Upper lobe of right lung (tissue), 1 donor: ENCODE data around the gene PRKCB. TPM values are rescaled to one million over a fixed set of nuclear protein-coding genes. Genes with fewer than 3 reads are reported as not detected.

Experiments
- ATAC-seq: fragments of 200-7000 bp; cut with Tn5 transposase; one replicate; pipeline ENCODE4 v1.9.1; 2020; ENCODE audit warnings: mild to moderate bottlenecking, moderate library complexity
- DNase-seq: peaks from one replicate; pipeline ENCODE4 v3.0.0-alpha.2; 2020
- H3K27ac ChIP-seq: fragments of 200-600 bp; one replicate; pipeline ENCODE4 v1.8.0; 2022
- H3K27me3 ChIP-seq: fragments of 200-600 bp; one replicate; pipeline ENCODE4 v1.8.0; 2022; ENCODE audit warnings: mild to moderate bottlenecking
- H3K36me3 ChIP-seq: fragments of 200-600 bp; one replicate; pipeline ENCODE4 v1.8.0; 2022
- H3K4me1 ChIP-seq: fragments of 200-600 bp; one replicate; pipeline ENCODE4 v1.8.0; 2022
- H3K4me3 ChIP-seq: fragments of 200-600 bp; one replicate; pipeline ENCODE4 v1.8.0; 2022; ENCODE audit warnings: mild to moderate bottlenecking
- H3K9me3 ChIP-seq: fragments of 200-600 bp; one replicate; pipeline ENCODE4 v1.8.0; 2022
- CTCF ChIP-seq: fragments of 200-600 bp; IDR thresholded peaks from one replicate; pipeline ENCODE4 v1.8.0; 2022; ENCODE audit warnings: antibody characterized with exemption
- intact Hi-C: fragments of 100-400 bp; cut with DNase I; formaldehyde crosslinking; loops from one replicate; pipeline ENCODE4 v1.11.0; 2022
- total RNA-seq: library from RNA; stranded (reverse); fragmentation: NEBNext Ultra II Directional; extraction: Animal tissue kit (Norgen Biotek cat#: 25700); gene quantifications from one replicate; pipeline ENCODE4 v1.2.1, GENCODE V29; 2021
- donor health status: DM: no; HTN: yes; CAD: no; lungs with severe emphysema.

The PRKCB gene
- total RNA-seq, 1 donor from 2014 or later = 25.2 TPM

- intact Hi-C loops = no loop called here
- Histone ChIP-seq H3K36me3 (no peaks in the 10 kb centered on the region), H3K4me3 (no peak overlapping the region), H3K4me1 (peaks cover 4% of the 10 kb centered on the region), H3K27ac (no peak overlapping the region), H3K9me3 (no peaks in the 10 kb centered on the region), H3K27me3 (no peaks in the 10 kb centered on the region)
- TF ChIP-seq CTCF = peak; percentile 67
- DNase-seq (peak; percentile 86), ATAC-seq (peak; percentile 94)
These were observed 34.4 kb upstream of the PRKCB start for GRCh38 chr16:23801378-23801777.

- Histone ChIP-seq H3K4me1 (peaks cover 4% of the 10 kb centered on the region), H3K27ac (no peak overlapping the region), H3K9me3 (no peaks in the 10 kb centered on the region), H3K27me3 (no peaks in the 10 kb centered on the region), H3K36me3 (no peaks in the 10 kb centered on the region), H3K4me3 (no peak overlapping the region)
- intact Hi-C loops = no loop called here
- no peak for ATAC-seq
- no peak for TF ChIP-seq CTCF
- no peak for DNase-seq
These were observed 33.0 kb upstream of the PRKCB start for GRCh38 chr16:23802776-23803175.

- Histone ChIP-seq H3K9me3 (no peaks in the 10 kb centered on the region), H3K4me3 (no peak overlapping the region), H3K36me3 (no peaks in the 10 kb centered on the region), H3K27me3 (no peaks in the 10 kb centered on the region), H3K4me1 (peaks cover 4% of the 10 kb centered on the region), H3K27ac (no peak overlapping the region)
- ATAC-seq = peak; percentile 86
- intact Hi-C loops = no loop called here
- DNase-seq = peak; percentile 73
- peak; percentile 54 for TF ChIP-seq CTCF
These were observed 32.1 kb upstream of the PRKCB start for GRCh38 chr16:23803591-23804123.

- no peaks in the 10 kb centered on the region for H3K9me3 ChIP-seq
- intact Hi-C loops = no loop called here
- DNase-seq (no peak), ATAC-seq (peak; percentile 92)
- H3K27ac ChIP-seq = no peak overlapping the region
- no peaks in the 10 kb centered on the region for H3K36me3 ChIP-seq
- no peak for TF ChIP-seq CTCF
- H3K4me1 ChIP-seq = peaks cover 4% of the 10 kb centered on the region
- no peak overlapping the region for H3K4me3 ChIP-seq
- H3K27me3 ChIP-seq = no peaks in the 10 kb centered on the region
These were observed 28.8 kb upstream of the PRKCB start for GRCh38 chr16:23807028-23807427.

- DNase-seq (no peak), ATAC-seq (no peak)
- no peak overlapping the region for H3K4me3 ChIP-seq
- H3K27me3 ChIP-seq = peaks cover 11% of the 10 kb centered on the region
- H3K9me3 ChIP-seq = no peaks in the 10 kb centered on the region
- peaks cover 7% of the 10 kb centered on the region for H3K4me1 ChIP-seq
- TF ChIP-seq CTCF = no peak
- H3K36me3 ChIP-seq = no peaks in the 10 kb centered on the region
- no peak overlapping the region for H3K27ac ChIP-seq
- intact Hi-C loops = no loop called here
These were observed 14.3 kb upstream of the PRKCB start for GRCh38 chr16:23821467-23821866.
